B cell (primary cell): Measurements from ENCODE around the gene PHF20. TPM values are rescaled to one million over a fixed set of nuclear protein-coding genes. Genes with fewer than 3 reads are reported as not detected.

Experiments
- ATAC-seq: fragments of 200-7000 bp; cut with Tn5 transposase; one replicate; pipeline ENCODE4 v1.10.0; 2021; ENCODE audit warnings: low read depth, mild to moderate bottlenecking, moderate number of reproducible peaks, moderate library complexity
- CTCF ChIA-PET: fragments of 350-600 bp; sonication (Branson Sonifier 250); formaldehyde crosslinking; loops from one replicate; lab custom pipeline; 2021; ENCODE audit warnings: antibody characterized with exemption, inconsistent platforms; lab: Charles Lee
- POLR2A ChIA-PET: fragments of 350-600 bp; sonication (Branson Sonifier 250); formaldehyde crosslinking; loops from one replicate; lab custom pipeline; 2021; ENCODE audit warnings: antibody characterized with exemption; lab: Charles Lee
- DNase-seq: peaks from one replicate; pipeline ENCODE4 v3.0.0; 2013
- H2AFZ ChIP-seq: 2 replicates; pipeline ENCODE4 v1.6.1; 2012; ENCODE audit warnings: mild to moderate bottlenecking, low read depth, low read length; ENCODE audit not compliant: insufficient read depth, poor library complexity, severe bottlenecking
- H3K27ac ChIP-seq, 2 donors: 1 replicate in 1 of 2; 2 replicates in 1 of 2; pipeline ENCODE4 v1.5.1; 2012 to 2013; ENCODE audit warnings: low read length in 2 of 2, mild to moderate bottlenecking in 2 of 2, moderate library complexity in 1 of 2
- H3K27me3 ChIP-seq, 4 experiments: fragments of 200-600 bp in 1 of 4; sonication (generic) in 1 of 4; replicated peaks in 1 of 4; 1 replicate in 2 of 4; 2 replicates in 2 of 4; pipeline versions ENCODE4 v1.6.1 to v1.7.0; 2013 to 2016; ENCODE audit warnings: low read length in 3 of 4, mild to moderate bottlenecking in 2 of 4, mixed read lengths in 1 of 4, moderate library complexity in 1 of 4; ENCODE audit not compliant: insufficient read depth in 4 of 4, control insufficient read depth in 3 of 4; ENCODE audit errors: control extremely low read depth in 1 of 4
- H3K36me3 ChIP-seq, 2 experiments: replicated peaks in 1 of 2; 1 replicate in 1 of 2; 2 replicates in 1 of 2; pipeline versions ENCODE4 v1.6.1 to v1.7.1; 2013; ENCODE audit warnings: low read length in 1 of 2; ENCODE audit not compliant: insufficient read depth in 2 of 2, control insufficient read depth in 1 of 2; ENCODE audit errors: control extremely low read depth in 1 of 2, extremely low read depth in 1 of 2
- H3K4me1 ChIP-seq, 2 donors: fragments of 200-600 bp in 1 of 2; sonication (generic) in 1 of 2; 1 replicate in 1 of 2; 2 replicates in 1 of 2; pipeline versions ENCODE4 v1.5.1 to v1.6.1; 2013 to 2017; ENCODE audit warnings: low read length in 2 of 2; ENCODE audit not compliant: control insufficient read depth in 2 of 2, insufficient read depth in 2 of 2
- H3K4me2 ChIP-seq: replicated peaks from 2 replicates; pipeline ENCODE3; 2012; ENCODE audit warnings: mild to moderate bottlenecking, low read depth, low read length; ENCODE audit not compliant: poor library complexity, severe bottlenecking
- H3K4me3 ChIP-seq, 5 experiments: fragments of 200-600 bp in 1 of 5; sonication (generic) in 1 of 5; 1 replicate in 3 of 5; 2 replicates in 2 of 5; pipeline versions ENCODE4 v1.5.1 to v1.7.0; 2011 to 2016; ENCODE audit warnings: low read length in 4 of 5, mild to moderate bottlenecking in 4 of 5, low read depth in 2 of 5, control low read depth in 1 of 5, moderate library complexity in 1 of 5; ENCODE audit not compliant: insufficient read depth in 1 of 5; ENCODE audit errors: control extremely low read depth in 1 of 5, extremely low read depth in 1 of 5
- H3K79me2 ChIP-seq: fragments of 200-600 bp; sonication (generic); one replicate; pipeline ENCODE4 v1.6.0; 2016; ENCODE audit warnings: low read length; ENCODE audit not compliant: control insufficient read depth, insufficient read depth
- H3K9ac ChIP-seq: fragments of 200-600 bp; sonication (generic); 2 replicates; pipeline ENCODE4 v1.6.1; 2017; ENCODE audit warnings: mild to moderate bottlenecking, low read length, moderate library complexity
- H3K9me3 ChIP-seq, 3 donors: one replicate each; pipeline versions ENCODE4 v1.6.1 to v1.7.1; 2013; ENCODE audit warnings: low read length in 2 of 3; ENCODE audit not compliant: control insufficient read depth in 2 of 3, insufficient read depth in 1 of 3; ENCODE audit errors: control extremely low read depth in 1 of 3
- H4K20me1 ChIP-seq: 2 replicates; pipeline ENCODE4 v1.6.0; 2012; ENCODE audit warnings: mild to moderate bottlenecking, low read length; ENCODE audit not compliant: insufficient read depth, control insufficient read depth, poor library complexity, severe bottlenecking
- H3K27ac Mint-ChIP-seq: one replicate; pipeline ENCODE4 v1.8.0; 2021; ENCODE audit warnings: mixed read lengths
- H3K27me3 Mint-ChIP-seq: one replicate; pipeline ENCODE4 v1.8.0; 2021; ENCODE audit warnings: mixed read lengths
- H3K4me1 Mint-ChIP-seq: one replicate; pipeline ENCODE4 v1.8.0; 2021; ENCODE audit warnings: mixed read lengths
- H3K4me3 Mint-ChIP-seq: one replicate; pipeline ENCODE4 v1.8.0; 2021; ENCODE audit warnings: mixed read lengths
- H3K9me3 Mint-ChIP-seq: one replicate; pipeline ENCODE4 v1.8.0; 2022; ENCODE audit warnings: mixed read lengths; ENCODE audit not compliant: insufficient read depth
- EZH2 ChIP-seq: IDR thresholded peaks from 2 replicates; pipeline ENCODE4 v1.6.1; 2012; ENCODE audit warnings: borderline replicate concordance, low read depth, mild to moderate bottlenecking, moderate library complexity, low read length; ENCODE audit not compliant: insufficient read depth, poor library complexity, severe bottlenecking
- WGBS: methylation state at CpG from one replicate; pipeline ENCODE4 v1.1.5; 2013; ENCODE audit warnings: missing lambda C conversion rate; ENCODE audit not compliant: insufficient coverage; 5-methylcytosine and 5-hydroxymethylcytosine counted together
- intact Hi-C: fragments of 100-400 bp; cut with micrococcal nuclease; formaldehyde crosslinking; loops from one replicate; pipeline ENCODE4 v1.10.0; 2022
- polyA plus RNA-seq: library from polyadenylated mRNA; depleted of rRNA; stranded (reverse); fragments of >200 nt; gene quantifications from 2 replicates; pipeline ENCODE4 v1.2.3, GENCODE V29; 2012
- total RNA-seq, 2 donors: library from RNA; stranded (reverse); fragments of 120-200 nt in 1 of 2; gene quantifications; 1 replicate in 1 of 2; 2 replicates in 1 of 2; pipeline versions ENCODE4 v1.2.3 to v1.2.4, GENCODE V29; 2013 to 2022
- TF ChIP-seq, protein P1 (sequence below): fragments of 200-600 bp; IDR thresholded peaks from one replicate; pipeline ENCODE4 v1.8.0; 2022; ENCODE audit warnings: antibody characterized with exemption, mild to moderate bottlenecking

The PHF20 gene
- total and polyA plus RNA-seq, 2 donors (not counting 1 experiment from before 2014, with no cell fraction given), result 53.6 to 92.3 TPM

DNA sequence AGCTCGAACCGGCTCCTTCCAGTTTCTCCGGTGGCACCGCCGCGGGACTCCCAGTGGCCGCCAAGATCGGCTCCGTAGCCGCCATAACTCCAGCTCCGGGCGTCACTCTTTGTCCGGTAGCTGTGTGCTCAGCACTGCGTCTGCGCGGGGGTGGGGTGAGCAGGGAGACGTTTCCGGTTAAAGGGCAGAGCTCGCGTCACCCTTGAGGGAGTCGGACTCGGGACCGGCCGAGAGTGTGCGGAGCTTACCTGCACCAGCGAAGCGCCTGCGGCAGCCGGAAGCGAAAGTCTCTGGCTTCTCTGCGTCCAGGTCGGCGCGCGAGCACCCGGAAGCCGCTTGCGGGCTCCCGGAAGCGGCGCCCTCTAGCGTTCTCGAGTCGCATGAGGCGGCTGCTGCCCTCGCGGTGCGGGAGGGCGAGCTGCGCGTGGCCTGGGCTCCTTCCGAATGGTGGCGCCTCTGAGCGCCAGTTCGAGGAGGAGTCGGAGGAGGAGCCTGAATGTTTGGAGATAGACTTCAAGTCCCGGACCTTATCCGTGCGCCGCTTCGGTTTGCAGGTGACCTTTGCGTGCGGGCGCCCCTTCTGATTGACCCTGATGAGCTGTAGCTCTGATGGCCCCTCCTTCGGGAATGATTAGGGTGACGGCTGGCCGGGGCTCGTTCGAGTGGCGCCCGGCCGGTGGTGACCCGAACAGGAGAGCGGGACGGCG lies 182.5 kb downstream of the PHF20 start, which contains the start of gene SCAND1:
SCAND1 (minus strand) TSS at position 303 of the 707 bp plus-strand sequence; CDS start at position 85, 218 bp downstream.
- Mint-ChIP-seq H3K4me1 (peaks cover 22% of the 10 kb centered on the region), H3K27ac (peak within 1 kb of the TSS; percentile 100), H3K9me3 (peaks cover 2% of the 10 kb centered on the region), H3K4me3 (peak within 1 kb of the TSS; percentile 100), H3K27me3 (no peaks in the 10 kb centered on the region)
- peak within 1 kb of the TSS; percentile 72 to 96 (median 91) for H3K4me3 ChIP-seq
- DNase-seq, result peak; percentile 99
- H3K27me3 ChIP-seq, result no peaks in the 10 kb centered on the region
- peaks cover 0 to 1% of the 10 kb centered on the region in 2 experiments for H3K36me3 ChIP-seq
- H3K27ac ChIP-seq, result peak within 1 kb of the TSS; percentile 98 to 99
- H3K79me2 ChIP-seq, result peaks cover 25% of the 10 kb centered on the region
- peaks cover 14% of the 10 kb centered on the region for H4K20me1 ChIP-seq
- peaks cover 17 to 24% of the 10 kb centered on the region in 2 donors for H3K4me1 ChIP-seq
- H3K9me3 ChIP-seq, result no peaks in the 10 kb centered on the region
- intact Hi-C loops, result loop anchor here (1.0 to 10.0 kb wide), 13 partner anchors 97 to 1840 kb away; partner anchors contain the start of genes CPNE1, DSN1, EIF2S2 and EIF6
- peak; percentile 87 for ATAC-seq
- WGBS, result under 1% methylated on average over 76 of the region's 76 CpGs
- POLR2A ChIA-PET, result interaction anchor here (0.5 to 3.2 kb wide), 15 partner anchors 11 to 677 kb away, joined by 3 to 20 read pairs (median 4); partner anchors contain the start of genes AAR2, CEP250, CPNE1 and EIF6
- no peak for TF ChIP-seq EZH2
- TF ChIP-seq, protein P1, sequence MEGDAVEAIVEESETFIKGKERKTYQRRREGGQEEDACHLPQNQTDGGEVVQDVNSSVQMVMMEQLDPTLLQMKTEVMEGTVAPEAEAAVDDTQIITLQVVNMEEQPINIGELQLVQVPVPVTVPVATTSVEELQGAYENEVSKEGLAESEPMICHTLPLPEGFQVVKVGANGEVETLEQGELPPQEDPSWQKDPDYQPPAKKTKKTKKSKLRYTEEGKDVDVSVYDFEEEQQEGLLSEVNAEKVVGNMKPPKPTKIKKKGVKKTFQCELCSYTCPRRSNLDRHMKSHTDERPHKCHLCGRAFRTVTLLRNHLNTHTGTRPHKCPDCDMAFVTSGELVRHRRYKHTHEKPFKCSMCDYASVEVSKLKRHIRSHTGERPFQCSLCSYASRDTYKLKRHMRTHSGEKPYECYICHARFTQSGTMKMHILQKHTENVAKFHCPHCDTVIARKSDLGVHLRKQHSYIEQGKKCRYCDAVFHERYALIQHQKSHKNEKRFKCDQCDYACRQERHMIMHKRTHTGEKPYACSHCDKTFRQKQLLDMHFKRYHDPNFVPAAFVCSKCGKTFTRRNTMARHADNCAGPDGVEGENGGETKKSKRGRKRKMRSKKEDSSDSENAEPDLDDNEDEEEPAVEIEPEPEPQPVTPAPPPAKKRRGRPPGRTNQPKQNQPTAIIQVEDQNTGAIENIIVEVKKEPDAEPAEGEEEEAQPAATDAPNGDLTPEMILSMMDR, result peak; percentile 97
- CTCF ChIA-PET, result interaction anchor here (0.8 to 3.7 kb wide), 20 partner anchors 11 to 809 kb away, joined by 3 to 31 read pairs (median 4); partner anchors contain the start of genes CEP250, CNBD2, PHF20 and RBM39
- H3K4me2 ChIP-seq, result peak within 1 kb of the TSS; percentile 83
- peak within 1 kb of the TSS; percentile 95 for H3K9ac ChIP-seq
- peak within 1 kb of the TSS; percentile 84 for H2AFZ ChIP-seq
